ENCODE data around the gene CCPG1.

GRCh38 chr15:55337160-55337559 is 71.0 kb downstream of the CCPG1 start:
- no peak for TF ChIP-seq TMF1 (CRISPR knock-in tag; IDR thresholded peaks at IDR 0.05; ENCODE audit: low read depth)
- no peak for TF ChIP-seq NCOA2 (CRISPR knock-in tag; IDR thresholded peaks at IDR 0.05)
- no peak for TF ChIP-seq RNF219 (CRISPR knock-in tag; IDR thresholded peaks at IDR 0.05)
- TF ChIP-seq ZNF879 (CRISPR knock-in tag; IDR thresholded peaks at IDR 0.05): no peak
- no peak for TF ChIP-seq SP1 (IDR thresholded peaks at IDR 0.05)
- TF ChIP-seq SP1 (CRISPR knock-in tag; IDR thresholded peaks at IDR 0.05): no peak
- no peak for TF ChIP-seq FOXK1 (CRISPR knock-in tag; IDR thresholded peaks at IDR 0.05; ENCODE audit: borderline replicate concordance, low read depth)
- TF ChIP-seq POLR2AphosphoS5 (IDR thresholded peaks at IDR 0.05; ENCODE audit: low read depth, low read length): no peak
- no peak for TF ChIP-seq BCL6 (CRISPR knock-in tag; IDR thresholded peaks at IDR 0.05)
- TF ChIP-seq ZNF318 (CRISPR knock-in tag; IDR thresholded peaks at IDR 0.05): no peak
- no peak for TF ChIP-seq NFKBIZ (CRISPR knock-in tag; IDR thresholded peaks at IDR 0.05)
- TF ChIP-seq ATF3 (CRISPR knock-in tag; IDR thresholded peaks at IDR 0.05): no peak
- TF ChIP-seq DPF2 (CRISPR knock-in tag; IDR thresholded peaks at IDR 0.05; ENCODE audit: borderline replicate concordance, low read depth): no peak
- no peak for TF ChIP-seq REST (IDR thresholded peaks at IDR 0.05; ENCODE audit: borderline replicate concordance in 1 of 2, low read depth in 1 of 2, low read length in 2 of 2)

All from HepG2 (cell line).